Measurements from ENCODE around the gene BMPER.
A peak's percentile ranks its signal among the peaks of the same experiment; 100 is the strongest.

- peak in 2 of 3 experiments; percentile 24 for TF ChIP-seq CTCF (IDR thresholded peaks at IDR 0.05)
- no peak for TF ChIP-seq POLR2A (IDR thresholded peaks at IDR 0.05)
Measured at GRCh38 chr7:33982425-33982786, 77.1 kb downstream of the BMPER start.

Measured in testis (tissue), 2 donors.